ENCODE data around the gene MESP2.

The MESP2 gene

DNA sequence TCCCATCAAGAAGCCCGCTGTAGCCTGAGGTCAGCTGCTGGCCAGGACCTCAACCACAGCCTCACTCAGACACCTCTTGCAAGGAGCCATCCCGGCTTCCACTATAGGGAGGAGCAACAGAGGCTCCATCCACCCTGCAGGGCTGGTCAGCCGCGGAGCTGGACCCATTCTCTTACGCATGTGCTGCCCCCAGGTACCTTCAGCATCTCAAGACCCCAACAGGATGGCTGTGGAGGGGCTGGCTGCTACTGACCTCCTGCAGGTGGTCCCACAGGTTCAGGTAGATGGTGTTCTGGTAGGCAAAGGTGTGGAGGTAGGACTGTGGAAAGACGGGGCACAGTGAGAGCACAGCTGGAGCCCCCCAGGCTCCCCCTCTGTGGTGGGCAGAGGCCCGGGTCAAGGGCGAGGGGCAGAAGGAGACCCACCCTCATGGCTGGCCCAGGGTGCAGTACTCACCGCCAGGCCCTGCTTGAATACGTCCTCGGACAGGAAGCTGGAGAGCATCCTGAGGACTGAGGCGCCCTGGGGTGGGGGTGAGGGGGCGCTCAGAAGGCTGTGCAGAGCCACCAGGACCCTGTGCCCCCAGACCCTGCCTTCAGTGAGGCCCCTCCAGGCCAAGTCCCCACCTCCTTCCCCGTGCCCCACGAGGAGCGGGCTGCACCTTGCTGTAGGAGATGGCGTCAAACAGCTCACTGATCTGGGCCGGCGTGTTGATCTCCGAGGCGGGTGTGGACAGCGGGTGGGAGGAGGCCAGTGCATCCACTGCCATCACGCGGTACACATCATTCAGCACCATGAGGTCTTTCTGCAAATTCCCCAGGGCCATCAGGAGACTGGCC, 27.1 kb downstream of the MESP2 start:
- DNase-seq, result no peak

DNA sequence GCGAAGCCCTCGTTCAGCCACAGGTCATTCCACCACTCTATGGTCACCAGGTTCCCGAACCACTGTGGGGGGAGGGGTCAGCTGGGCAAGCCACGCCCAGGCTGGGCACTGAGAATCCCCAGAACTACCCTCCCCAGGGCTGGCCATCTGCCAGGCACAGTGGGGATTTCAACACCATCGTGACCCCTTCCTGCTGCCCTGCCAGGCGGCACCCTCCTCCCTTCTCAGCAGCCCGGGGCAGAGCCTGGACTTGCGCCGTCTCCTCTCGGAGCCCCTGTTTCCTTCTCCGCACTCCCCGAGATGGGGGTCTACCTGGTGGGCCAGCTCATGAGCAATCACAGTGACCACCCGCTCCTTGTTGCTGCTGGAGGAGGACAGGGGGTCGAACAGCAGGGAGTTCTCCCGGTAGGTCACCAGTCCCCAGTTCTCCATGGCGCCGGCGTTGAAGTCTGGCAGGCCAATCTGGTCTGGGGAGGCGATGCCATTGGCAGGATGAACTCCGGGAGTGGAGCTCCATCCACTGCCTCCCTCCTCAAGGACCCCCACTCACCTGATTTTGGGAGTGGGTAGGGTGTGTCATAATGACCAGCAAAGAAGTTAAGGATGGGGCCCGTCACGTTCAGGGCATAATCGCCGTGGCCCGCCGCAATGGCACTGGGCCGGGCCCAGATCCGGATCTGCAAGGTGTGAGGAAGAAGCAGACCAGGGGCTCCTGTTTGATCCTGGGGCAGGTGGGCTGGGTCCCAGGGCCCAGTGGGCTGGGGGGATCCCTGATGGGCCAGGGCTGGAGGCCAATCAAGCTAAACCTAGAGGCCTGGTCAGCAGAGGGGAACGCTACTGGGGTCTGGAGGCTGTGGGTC, 28.0 kb downstream of the MESP2 start:
- DNase-seq, result no peak

DNA sequence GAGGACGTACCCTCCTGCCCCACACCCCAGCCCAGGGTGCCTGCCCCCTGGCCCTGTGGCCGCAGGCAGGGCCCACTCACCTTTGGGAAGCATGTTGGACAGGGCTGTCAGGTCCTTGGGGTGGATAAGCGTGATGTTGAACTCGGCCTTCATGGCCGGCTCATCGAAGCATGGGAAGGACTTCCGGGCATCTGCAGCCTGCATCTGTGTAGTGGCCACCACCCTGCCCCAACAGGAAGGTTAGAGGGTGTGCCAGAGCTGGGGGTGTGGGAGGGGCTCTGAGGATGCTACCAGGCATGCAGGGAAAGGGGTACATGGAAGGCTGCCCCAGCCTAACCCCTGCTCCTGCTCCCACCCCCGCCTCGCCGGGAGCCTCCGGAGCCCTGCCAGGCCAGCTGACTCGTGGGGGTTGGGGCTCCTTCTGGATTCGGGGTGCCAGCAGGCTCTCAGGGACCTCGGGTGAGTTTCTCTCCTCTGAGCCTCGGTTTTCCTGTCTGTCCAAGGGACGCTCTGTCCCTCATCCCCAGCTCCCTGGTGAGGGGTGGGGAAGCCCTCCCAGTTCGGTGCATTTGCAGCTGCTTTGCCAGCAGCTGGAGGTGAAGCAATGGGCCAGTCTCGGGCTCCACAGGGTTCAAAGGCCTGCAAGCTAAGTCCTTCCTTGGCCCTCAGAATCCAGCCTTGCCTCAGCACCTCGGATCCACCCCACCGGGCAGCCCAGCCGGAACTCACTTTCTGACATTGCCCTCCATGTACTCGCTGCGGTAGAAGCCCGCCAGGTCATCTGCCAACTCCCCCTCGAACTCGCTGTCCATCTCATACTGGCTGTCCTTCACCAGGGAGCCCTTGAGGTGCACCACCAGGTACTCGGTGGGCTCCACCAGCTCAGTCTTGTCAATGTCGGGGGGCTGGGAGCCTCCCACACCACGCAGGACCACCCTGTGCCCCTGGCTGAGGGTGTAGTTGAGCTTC, 29.4 kb downstream of the MESP2 start:
- DNase-seq, result no peak

DNA sequence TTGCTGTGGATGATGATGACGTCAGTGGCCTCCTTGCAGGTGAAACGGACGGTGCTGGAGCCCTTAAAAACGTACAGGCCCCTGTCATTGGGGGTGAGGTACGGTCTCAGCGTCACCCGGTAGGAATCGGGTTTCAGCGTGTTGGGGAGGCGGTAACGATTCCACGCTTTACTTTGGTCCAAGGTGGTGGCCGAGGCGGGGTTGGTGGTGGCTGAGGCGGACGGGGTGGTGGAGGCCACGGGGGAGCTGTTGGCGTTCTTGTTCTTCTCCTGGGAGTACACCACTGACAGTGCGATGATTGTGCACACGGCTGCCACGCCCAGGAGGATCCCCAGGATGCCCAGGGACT, 30.1 kb downstream of the MESP2 start:
- DNase-seq, result no peak

DNA sequence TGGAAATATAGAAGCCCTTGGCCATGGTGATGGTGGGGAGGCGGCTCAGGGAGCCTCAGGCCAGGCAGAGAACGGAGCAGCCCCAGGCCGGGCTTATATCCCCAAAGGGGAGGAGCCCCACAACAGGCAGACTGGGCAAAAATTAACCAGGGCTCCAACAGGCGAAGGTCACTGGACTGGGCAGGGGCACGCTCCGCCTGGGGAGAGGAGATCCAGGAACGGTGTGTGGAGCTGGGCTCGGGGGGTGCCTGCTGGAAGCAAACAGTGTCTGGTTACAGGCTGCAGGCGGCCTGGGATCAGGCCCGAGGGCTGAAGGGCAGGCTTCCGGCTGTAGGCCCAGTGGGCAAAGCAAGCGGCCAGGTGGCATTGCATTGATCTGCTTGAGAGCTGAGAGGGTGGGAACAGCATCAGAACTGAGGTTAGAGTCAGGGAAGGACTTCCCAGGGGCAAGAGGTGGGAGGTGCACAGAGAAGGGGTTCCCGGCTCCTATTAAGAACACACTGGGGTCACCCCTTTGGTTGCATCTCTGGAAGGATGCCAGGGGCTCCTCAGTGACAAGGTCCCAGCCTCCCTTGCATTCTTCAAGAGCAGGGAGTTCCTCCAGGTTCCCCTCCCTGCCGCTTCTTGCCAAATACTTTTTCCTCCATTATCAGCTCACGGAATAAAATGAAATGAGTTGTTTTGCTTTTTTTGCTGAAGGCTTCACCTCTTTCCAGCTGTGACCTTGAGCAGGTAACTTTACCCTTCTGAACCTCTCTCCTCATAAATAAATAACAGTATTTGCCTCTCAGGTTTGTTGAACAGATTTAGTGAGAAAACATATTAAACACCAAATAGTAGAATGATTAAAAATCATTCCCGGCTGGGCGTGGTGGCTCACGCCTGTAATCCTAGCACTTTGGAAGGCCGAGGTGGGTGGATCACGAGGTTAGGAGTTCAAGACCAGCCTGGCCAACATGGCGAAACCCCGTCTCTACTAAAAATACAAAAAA, 30.7 kb downstream of the MESP2 start:
- DNase-seq, result peak in 1 of 2 experiments; percentile 54

DNA sequence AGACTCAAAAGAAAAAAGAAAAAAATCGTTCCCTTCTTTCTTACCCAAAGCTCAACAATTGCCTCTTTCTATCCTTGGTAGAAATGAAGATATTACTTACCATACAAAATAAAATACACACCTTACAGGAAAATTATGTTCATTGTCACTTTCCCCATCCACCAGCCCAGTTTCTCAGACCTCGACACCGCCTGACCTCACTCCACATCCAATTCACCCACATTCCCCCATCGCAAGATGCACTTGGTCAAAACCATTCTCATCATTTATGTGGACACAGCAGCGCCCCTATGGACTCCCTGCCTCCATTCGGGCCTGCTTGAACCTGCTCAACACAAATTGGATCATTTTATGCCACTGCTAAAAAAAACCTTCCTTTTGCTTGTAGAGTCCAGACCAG, 31.6 kb downstream of the MESP2 start:
- DNase-seq, result no peak

DNA sequence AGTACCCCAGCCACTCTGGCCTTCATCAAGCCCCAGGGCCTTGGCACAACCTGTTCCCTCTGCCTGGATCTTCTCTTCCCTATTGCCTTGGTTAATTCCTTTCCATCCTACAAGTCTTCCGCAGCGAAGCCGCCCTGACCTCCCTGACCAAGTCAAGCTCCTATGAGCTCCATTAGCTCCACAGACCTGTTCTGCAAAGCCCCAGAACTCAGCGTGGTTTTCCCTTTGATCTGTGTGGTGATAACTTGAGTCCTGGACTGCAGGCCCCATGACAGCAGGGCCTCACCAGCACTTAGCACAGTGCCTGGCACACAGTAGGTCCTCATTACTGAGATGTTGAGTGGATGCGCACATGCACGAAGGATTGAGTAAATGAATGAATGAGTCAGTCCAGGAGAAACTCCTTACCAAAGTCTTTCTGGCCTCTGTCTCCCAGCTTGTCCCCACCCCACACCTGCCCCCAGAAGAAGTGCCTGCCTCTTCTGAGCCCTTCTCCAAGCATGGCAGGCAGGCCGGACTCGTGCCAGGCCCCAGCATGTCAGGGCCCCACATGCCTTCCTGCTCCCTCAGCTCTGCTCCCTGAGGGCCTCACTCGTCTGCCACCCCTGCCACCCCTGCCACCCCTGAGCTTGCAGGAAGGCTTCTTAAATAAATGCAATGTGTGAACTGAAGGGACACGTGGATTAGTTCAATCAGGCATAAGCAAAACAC, 32.2 kb downstream of the MESP2 start:
- DNase-seq, result no peak

DNA sequence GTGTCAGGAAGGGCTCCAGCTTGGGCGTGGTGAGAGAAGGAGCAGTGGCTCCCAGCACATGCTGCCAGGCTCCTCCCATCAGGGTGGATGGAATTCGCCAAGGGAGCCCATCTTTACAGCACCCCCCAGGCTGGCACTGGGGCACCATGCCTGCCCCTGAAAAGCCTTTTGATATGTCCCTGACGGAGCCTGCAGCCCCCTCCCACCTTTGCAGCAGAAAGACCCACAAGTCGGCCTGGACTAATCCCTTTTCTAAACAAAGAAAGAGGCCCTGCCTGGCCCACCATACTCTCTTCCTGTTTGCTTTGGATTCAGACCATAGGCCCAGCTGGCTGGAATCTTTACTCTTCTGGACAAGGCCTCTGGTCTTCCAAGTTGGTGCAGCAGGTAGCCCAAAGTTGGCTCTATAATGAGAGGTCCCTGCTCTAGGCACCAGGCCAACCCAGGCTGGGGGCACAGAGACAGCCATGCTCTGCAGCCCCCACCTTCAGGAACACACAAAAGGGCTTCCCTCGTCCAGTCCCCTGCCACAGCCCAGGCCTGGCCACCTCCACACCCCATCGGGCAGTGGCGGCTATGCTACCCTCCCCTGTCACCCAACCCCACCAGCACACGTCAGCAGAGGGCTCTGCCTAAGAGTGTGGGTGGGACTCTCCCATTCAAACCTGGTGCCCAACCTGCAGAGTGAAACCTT, 33.1 kb downstream of the MESP2 start:
- DNase-seq, result peak in 1 of 2 experiments; percentile 37

DNA sequence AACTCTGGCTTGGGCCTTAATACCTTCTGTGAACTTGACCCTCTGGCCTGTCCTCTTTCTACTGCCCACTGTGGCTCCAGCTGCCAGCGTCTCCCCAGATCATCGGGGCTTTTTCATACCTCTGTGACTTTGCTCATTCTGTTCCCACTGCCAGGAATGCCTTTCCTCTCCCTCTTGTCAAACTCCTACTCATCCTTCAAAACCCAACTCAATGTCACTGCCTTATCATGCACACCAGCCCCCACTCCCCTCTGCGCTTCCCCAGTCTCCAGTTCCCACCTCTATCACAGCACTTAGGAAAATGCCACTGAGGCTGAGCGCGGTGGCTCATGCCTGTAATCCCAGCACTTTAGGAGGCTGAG, 33.6 kb downstream of the MESP2 start:
- no peak for DNase-seq

DNA sequence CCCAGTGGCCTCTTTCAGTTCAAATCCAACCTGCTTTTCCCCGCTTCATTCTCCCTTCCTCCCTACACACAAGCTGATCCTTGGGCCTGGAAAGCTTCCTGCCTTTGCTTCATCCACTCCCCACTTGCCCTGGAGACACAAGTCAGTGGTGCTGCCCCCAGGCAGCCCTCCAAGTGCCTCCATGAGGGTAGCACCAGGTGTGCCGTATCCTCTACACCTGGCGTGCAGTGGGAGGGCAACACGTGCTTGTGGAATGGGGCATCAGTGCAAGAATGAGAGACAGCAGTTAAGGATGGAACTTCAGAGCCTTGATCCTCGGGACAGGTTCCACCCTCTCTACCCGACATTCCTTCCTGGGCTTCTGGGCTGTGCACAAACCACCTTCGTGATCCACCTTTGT, 34.7 kb downstream of the MESP2 start:
- DNase-seq, result no peak

DNA sequence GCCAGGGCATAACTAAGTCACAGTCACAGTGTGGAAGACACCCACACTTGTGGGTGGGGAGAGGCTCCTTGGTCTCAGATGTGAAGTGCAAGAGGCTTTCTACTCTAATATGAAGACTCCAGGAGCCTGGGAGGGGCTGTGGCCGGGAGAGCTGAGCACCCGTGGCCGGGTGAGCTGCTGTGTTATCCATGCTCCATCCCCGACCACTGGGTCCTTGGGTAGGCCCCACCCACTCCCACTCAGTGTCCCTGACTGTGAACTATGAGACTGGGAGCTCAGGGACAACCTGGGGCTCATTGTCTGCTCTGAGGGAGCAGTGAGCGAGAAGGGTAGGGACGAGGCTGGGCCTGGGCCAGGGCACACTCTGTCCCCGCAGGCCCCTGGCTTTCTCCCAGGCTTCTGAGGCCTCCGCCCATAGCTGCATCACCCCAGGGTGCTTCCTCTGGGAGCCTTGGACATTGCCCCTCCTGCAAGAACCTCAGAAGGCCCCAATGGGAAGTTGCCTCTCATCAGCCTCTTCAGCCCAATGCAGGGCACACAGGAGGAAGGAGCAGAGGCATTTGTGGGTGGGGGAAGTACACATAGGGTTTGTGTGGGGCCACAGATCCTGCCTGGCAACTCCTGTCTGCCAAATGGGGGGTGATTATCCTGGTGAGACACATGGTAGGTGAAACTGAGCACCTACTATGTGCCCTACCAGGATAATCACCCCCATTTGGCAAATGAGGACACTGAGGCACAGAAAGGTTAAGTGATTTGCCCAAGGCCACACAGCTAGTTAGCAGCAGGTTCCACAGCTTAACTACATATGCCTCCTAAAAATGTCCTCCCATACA, 36.1 kb downstream of the MESP2 start:
- DNase-seq, result no peak

DNA sequence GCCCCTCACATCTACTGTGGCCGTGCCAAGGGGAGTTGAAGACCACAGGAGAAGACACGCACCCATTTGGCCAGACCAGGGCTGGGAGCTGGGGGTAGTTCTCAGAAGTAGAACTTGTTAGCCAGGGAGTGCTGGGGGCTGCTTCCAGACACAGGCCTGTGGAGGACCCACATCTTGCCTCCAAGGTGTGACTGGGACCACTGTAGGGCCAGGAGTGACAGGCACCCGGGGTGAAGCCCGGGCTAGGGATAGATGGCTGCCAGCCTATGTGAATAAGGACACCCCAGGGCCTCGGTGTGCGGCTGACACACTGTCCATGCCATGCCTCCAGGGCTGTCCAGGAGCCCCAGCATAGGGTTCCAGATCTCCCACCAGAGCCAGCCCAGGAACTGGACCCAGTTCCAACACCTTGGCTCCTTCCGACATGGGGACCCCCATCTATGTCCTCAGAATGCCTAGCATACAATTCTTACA, 36.8 kb downstream of the MESP2 start:
- DNase-seq, result no peak

DNA sequence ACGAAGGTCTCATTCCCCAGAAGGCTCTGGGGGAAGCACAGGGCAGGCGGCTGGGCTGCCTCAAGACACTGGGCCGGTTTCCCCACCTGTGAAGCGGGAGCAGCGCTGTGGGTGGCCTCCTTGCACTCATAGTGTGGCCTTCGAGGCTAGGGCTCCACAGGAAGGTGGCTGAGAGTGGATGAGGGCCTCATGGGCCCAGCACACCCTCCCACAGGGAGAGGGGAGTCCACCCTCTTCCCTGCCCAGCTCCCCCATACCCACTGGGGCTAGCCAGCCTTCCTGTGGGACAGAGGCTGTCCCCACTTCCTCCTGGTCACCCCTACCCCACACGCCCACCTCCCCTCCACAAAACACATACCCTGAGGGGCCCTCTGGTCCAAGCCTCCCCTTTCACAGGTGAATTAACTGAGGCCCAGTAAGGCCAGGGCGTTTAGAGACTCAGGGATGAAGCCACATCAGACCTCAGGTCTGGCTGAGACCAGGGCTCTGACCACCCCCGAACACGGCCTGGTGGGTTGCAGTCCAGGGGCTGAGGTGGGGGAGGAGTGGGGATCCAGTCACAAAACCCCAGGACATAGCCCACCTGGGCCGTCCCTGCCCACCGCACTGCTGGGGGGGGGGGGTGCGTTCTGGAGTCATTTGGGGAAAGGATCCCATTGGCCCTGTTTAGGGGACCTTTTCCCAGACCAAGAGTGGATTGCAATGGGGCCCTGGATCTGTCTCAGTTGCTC, 37.4 kb downstream of the MESP2 start:
- DNase-seq, result no peak

DNA sequence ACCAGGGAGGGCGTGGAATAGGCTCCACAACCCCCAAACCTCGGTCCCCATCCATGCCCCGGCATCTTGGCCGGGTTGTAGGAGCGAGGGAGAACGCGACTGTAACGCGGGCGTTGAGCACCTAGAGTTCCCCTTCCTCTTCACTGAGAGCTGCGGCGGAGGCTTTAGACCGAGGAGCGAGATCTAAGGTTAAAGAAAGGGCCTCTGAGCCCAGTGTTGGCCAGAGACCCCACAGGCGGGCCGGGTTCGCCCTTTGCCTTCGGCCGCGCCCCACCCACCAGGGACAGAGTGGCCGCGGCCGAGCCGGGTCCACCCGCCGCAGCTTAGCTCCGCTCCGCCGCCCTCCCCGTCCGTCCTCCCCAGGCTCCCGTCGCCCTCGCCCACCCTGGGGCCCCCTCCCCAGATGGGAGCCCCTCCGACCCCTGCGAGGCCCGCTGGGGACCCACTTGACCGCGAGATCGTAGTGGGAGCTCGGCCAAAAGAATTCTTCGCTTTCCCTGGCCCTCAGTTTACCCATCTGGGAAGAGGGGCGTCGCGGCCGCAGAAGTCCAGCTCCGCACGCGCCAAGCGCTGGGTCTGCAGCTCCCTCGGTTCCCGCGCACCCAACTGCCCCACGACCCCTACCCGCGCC, 38.1 kb downstream of the MESP2 start:
- DNase-seq, result no peak

DNA sequence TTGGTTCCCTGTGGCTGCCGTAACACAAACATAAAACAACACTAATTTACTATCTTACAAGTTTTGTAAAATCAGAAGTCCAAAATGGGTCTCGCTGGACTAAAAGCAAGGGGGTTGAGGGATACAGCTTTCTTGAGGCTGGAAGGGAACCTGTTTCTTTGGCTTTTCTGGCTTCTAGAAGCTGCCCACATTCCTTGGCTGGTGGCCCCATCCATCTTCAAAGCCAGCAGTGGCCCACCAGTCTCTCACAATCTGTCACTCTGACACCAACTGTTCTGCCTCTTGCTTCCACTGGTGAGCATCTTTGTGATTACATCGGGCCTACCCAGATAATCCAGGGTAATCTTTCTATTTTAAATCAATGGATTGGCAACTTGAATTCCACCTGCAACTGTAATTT, 39.6 kb downstream of the MESP2 start:
- no peak for DNase-seq

DNA sequence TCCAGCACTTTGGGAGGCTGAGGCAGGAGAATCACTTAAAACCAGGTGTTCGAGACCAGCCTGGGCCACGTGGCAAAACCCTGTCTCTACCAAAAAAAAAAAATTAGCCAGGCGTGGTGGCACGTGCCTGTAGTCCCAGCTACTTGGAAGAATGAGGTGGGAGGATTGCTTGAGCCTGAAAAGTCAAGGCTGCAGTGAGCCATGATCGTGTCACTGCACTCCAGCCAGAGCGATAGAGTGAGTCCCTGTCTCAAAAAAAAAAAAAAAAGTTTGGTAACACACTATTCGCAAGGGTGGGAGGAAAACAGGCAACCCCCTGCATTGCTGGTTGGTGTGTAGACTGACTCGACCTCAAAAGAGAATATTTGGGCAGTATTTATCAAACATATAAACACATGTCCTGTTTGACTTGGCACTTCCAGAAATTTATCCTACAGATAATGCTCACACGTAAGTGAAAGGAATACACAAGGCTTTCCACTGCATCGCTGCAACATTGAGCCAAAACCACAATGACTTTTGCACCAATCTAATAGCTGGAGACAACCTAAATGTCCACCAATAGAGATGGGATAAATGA, 41.7 kb downstream of the MESP2 start:
- no peak for DNase-seq

DNA sequence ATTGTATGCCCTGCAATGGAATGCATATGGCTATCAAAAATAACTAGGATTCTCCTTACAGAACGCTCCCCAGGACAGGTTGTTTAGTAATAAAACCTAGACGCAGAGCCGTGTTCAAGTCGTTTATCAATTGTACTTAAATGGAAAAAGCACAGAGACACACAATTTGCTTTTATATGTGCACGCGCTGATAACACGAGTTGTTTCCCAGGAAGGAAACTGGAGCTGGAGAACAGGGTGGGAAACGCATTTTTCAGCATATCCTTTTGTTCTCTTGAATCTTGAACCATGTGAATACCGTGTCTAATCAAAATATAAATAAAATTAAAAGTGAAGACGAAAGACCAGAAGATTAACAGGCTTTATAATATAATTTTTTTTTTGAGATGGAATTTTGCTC, 42.2 kb downstream of the MESP2 start:
- DNase-seq, result no peak

Data from SHP77 (cell line).